NCI-H146 (cell line): Measurements from ENCODE around the gene TBC1D9B.

ENCODE experiments used
- DNase-seq: peaks from one replicate; lab custom pipeline; 2025; lab: John Stamatoyannopoulos, UW

The TBC1D9B gene

GRCh38 chr5:179869641-179870402 is 37.9 kb downstream of the TBC1D9B start:
- DNase-seq = no peak

GRCh38 chr5:179869101-179869500 is 38.6 kb downstream of the TBC1D9B start:
- DNase-seq = peak; percentile 71

GRCh38 chr5:179868541-179868940 is 39.2 kb downstream of the TBC1D9B start:
- DNase-seq = no peak

- no peak for DNase-seq
Observed at GRCh38 chr5:179867476-179867875, 40.2 kb downstream of the TBC1D9B start.

- DNase-seq = no peak
Observed at GRCh38 chr5:179867079-179867465, 40.6 kb downstream of the TBC1D9B start.

GRCh38 chr5:179866241-179867078 is 41.2 kb downstream of the TBC1D9B start:
- no peak for DNase-seq

GRCh38 chr5:179865491-179866240 is 42.0 kb downstream of the TBC1D9B start:
- DNase-seq = no peak

- DNase-seq = no peak
Observed at GRCh38 chr5:179864686-179865085, 43.0 kb downstream of the TBC1D9B start.

- DNase-seq = no peak
Observed at GRCh38 chr5:179863449-179864085, 44.1 kb downstream of the TBC1D9B start.

- no peak for DNase-seq
Observed at GRCh38 chr5:179862891-179863290, 44.8 kb downstream of the TBC1D9B start.

GRCh38 chr5:179862296-179862695 is 45.4 kb downstream of the TBC1D9B start:
- no peak for DNase-seq

GRCh38 chr5:179860301-179860700 is 47.4 kb downstream of the TBC1D9B start:
- no peak for DNase-seq

- peak; percentile 92 for DNase-seq
Observed at GRCh38 chr5:179858586-179859427, 48.9 kb downstream of the TBC1D9B start, which contains the start of gene MRNIP. MRNIP (minus strand) TSS chr5:179858817; CDS start chr5:179858796, 21 bp downstream.

- peak; percentile 62 for DNase-seq
Observed at GRCh38 chr5:179858241-179858585, 49.5 kb downstream of the TBC1D9B start.

- DNase-seq = no peak
Observed at GRCh38 chr5:179854356-179854755, 53.3 kb downstream of the TBC1D9B start.

GRCh38 chr5:179852993-179853547 is 54.6 kb downstream of the TBC1D9B start:
- no peak for DNase-seq

- DNase-seq = no peak
Observed at GRCh38 chr5:179841621-179842020, 66.1 kb downstream of the TBC1D9B start.

- no peak for DNase-seq
Observed at GRCh38 chr5:179840766-179841165, 66.9 kb downstream of the TBC1D9B start.

- DNase-seq = no peak
Observed at GRCh38 chr5:179840321-179840720, 67.4 kb downstream of the TBC1D9B start.

GRCh38 chr5:179839328-179840256 is 68.1 kb downstream of the TBC1D9B start:
- DNase-seq = no peak
